HL-60 (cell line): Measurements from ENCODE around the gene CEP112.

Experiments used
- DNase-seq, 2 experiments: peaks; one replicate each; pipeline ENCODE4 v3.0.0-alpha.2; 2010 to 2020; ENCODE audit warnings: low read depth in 1 of 2, low spot score in 1 of 2
- H3K27ac ChIP-seq: fragments of 250-450 bp; sonication (Bioruptor Pico); replicated peaks from 2 replicates; pipeline ENCODE4 v1.5.1; 2020; ENCODE audit warnings: mild to moderate bottlenecking, moderate library complexity
- H3K27me3 ChIP-seq: fragments of 250-450 bp; sonication (Bioruptor Pico); 2 replicates; pipeline ENCODE4 v1.5.1; 2021; ENCODE audit warnings: mild to moderate bottlenecking, moderate library complexity; ENCODE audit not compliant: insufficient read depth, poor library complexity, severe bottlenecking
- H3K4me3 ChIP-seq: replicated peaks from 2 replicates; pipeline ENCODE4 v1.5.1; 2011; ENCODE audit warnings: mild to moderate bottlenecking, control low read depth, low read length; ENCODE audit not compliant: insufficient read depth
- GABPA ChIP-seq: IDR thresholded peaks from 2 replicates; pipeline ENCODE4 v1.6.1; 2012; ENCODE audit warnings: low read depth
- POLR2AphosphoS5 ChIP-seq: IDR thresholded peaks from 2 replicates; pipeline ENCODE4 v1.6.1; 2012; ENCODE audit warnings: low read depth
- SPI1 ChIP-seq: IDR thresholded peaks from 2 replicates; pipeline ENCODE4 v1.6.1; 2012; ENCODE audit warnings: low read depth, mild to moderate bottlenecking, borderline replicate concordance
- TF ChIP-seq, protein P1 (sequence below): IDR thresholded peaks from 2 replicates; pipeline ENCODE4 v1.6.1; 2012; ENCODE audit warnings: low read depth; ENCODE audit not compliant: insufficient replicate concordance
- TF ChIP-seq, protein P2 (sequence below): IDR thresholded peaks from one replicate; pipeline ENCODE4 v1.5.1; 2011; ENCODE audit warnings: low read length, control low read depth, inconsistent platforms; ENCODE audit not compliant: insufficient read depth

CEP112 gene

DNA sequence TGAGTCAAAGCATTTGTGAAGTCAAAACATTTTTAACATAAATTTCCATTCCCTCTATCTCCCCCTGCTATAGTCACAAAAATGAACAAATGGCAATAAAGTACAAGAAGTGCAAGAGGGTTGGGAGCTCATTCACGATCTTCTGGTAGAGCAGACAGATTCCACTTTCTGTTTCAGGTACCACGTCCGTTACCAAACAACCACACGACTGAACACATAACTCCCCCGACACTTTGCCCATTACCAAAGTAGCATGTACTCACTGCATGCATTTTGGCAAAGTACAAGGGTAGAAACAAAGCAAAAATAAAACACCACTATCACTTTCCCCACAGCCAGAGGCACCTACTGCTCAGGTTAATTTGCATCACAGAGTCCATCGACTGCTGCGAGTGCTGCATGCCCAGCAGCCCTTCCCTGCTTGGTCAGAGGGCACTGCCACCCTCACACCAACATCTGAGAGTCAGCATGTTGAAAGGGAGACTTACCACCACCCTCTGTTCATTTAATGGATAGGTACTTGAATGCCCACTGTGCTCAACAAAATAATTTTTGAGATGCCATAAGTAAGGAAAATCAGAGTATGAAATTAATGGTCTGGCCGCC, 480.2 kb downstream of the CEP112 start:
- Histone ChIP-seq H3K27ac (no peak overlapping the region), H3K27me3 (peaks cover 3% of the 10 kb centered on the region), H3K4me3 (no peak overlapping the region)
- no peak for DNase-seq
- no peak for TF ChIP-seq POLR2AphosphoS5
- TF ChIP-seq, protein P1, sequence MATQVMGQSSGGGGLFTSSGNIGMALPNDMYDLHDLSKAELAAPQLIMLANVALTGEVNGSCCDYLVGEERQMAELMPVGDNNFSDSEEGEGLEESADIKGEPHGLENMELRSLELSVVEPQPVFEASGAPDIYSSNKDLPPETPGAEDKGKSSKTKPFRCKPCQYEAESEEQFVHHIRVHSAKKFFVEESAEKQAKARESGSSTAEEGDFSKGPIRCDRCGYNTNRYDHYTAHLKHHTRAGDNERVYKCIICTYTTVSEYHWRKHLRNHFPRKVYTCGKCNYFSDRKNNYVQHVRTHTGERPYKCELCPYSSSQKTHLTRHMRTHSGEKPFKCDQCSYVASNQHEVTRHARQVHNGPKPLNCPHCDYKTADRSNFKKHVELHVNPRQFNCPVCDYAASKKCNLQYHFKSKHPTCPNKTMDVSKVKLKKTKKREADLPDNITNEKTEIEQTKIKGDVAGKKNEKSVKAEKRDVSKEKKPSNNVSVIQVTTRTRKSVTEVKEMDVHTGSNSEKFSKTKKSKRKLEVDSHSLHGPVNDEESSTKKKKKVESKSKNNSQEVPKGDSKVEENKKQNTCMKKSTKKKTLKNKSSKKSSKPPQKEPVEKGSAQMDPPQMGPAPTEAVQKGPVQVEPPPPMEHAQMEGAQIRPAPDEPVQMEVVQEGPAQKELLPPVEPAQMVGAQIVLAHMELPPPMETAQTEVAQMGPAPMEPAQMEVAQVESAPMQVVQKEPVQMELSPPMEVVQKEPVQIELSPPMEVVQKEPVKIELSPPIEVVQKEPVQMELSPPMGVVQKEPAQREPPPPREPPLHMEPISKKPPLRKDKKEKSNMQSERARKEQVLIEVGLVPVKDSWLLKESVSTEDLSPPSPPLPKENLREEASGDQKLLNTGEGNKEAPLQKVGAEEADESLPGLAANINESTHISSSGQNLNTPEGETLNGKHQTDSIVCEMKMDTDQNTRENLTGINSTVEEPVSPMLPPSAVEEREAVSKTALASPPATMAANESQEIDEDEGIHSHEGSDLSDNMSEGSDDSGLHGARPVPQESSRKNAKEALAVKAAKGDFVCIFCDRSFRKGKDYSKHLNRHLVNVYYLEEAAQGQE = no peak
- TF ChIP-seq SPI1 = no peak
- TF ChIP-seq, protein P2, sequence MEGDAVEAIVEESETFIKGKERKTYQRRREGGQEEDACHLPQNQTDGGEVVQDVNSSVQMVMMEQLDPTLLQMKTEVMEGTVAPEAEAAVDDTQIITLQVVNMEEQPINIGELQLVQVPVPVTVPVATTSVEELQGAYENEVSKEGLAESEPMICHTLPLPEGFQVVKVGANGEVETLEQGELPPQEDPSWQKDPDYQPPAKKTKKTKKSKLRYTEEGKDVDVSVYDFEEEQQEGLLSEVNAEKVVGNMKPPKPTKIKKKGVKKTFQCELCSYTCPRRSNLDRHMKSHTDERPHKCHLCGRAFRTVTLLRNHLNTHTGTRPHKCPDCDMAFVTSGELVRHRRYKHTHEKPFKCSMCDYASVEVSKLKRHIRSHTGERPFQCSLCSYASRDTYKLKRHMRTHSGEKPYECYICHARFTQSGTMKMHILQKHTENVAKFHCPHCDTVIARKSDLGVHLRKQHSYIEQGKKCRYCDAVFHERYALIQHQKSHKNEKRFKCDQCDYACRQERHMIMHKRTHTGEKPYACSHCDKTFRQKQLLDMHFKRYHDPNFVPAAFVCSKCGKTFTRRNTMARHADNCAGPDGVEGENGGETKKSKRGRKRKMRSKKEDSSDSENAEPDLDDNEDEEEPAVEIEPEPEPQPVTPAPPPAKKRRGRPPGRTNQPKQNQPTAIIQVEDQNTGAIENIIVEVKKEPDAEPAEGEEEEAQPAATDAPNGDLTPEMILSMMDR = no peak
- no peak for TF ChIP-seq GABPA

DNA sequence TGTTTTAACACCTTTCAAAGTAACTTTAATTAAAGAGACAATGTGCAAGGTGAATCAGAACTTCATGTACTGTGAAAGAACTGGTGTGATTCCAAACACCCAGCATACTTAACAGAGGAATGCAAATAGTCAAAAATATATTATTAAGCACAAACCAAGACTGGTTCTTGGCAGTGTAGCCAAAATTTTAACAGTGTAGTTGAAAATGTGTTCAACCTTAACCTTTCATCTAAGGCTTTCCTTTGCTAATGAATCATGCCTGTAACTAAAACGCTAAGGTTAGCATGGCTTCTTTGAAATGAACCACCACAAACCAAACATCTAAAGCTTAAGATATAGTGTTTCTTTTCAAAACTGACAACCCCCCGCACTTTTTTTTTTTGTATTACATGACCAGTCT, 484.2 kb downstream of the CEP112 start:
- peaks cover 3% of the 10 kb centered on the region for H3K27me3 ChIP-seq
- H3K27ac ChIP-seq = no peak overlapping the region
- no peak for DNase-seq
- H3K4me3 ChIP-seq = no peak overlapping the region
- TF ChIP-seq, protein P1 = no peak
- TF ChIP-seq GABPA (no peak), POLR2AphosphoS5 (no peak), SPI1 (no peak)
- TF ChIP-seq, protein P2 = no peak

DNA sequence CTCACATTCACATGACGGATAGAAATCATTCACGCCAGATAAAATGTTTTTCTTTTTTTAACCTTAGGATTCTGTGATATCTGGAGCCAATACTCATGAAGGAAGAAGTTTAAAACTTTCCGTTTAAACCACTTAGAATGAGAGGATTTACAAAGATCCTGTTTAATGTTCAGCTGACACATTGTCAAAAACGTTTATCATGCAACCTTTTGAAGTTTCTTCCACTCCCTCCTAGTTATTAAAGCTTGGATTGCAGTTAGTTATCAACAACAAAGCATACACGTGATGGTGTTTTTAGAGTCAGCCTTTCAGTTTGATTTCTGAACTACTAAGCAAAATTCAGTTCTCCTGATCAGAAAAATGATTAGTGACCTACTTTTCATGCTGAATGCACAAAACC, 487.2 kb downstream of the CEP112 start:
- no peak for DNase-seq
- no peak overlapping the region for H3K27ac ChIP-seq
- TF ChIP-seq GABPA (no peak), POLR2AphosphoS5 (no peak), SPI1 (no peak)
- TF ChIP-seq, protein P2 = no peak
- TF ChIP-seq, protein P1 = no peak

More for the DNA sequence above, 487.2 kb downstream of the CEP112 start:
- no peak overlapping the region for H3K4me3 ChIP-seq
- peaks cover 3% of the 10 kb centered on the region for H3K27me3 ChIP-seq
